Measurements from ENCODE around the gene PCDH10. TPM values are rescaled to one million over a fixed set of nuclear protein-coding genes. Genes with fewer than 3 reads are reported as not detected.

The PCDH10 gene
- 0.14 and 0.46 TPM in 2 replicates for total RNA-seq

- H3K4me3 ChIP-seq (ENCODE audit: low read depth, low read length) = peak within 1 kb of the TSS; percentile 44
- DNase-seq (ENCODE audit: low read depth) = peak; percentile 40
- TF ChIP-seq CTCF (conservative IDR thresholded peaks at IDR 0.05; ENCODE audit: low read depth, low read length) = no peak
These were observed at the start of gene PCDH10 for GRCh38 chr4:133148690-133149363. Gene PCDH10 (plus strand): TSS chr4:133149294. CDS start chr4:133150141, 847 bp downstream.

GRCh38 chr4:133102043-133102442 is 47.1 kb upstream of the PCDH10 start:
- no peak for TF ChIP-seq CTCF (conservative IDR thresholded peaks at IDR 0.05; ENCODE audit: low read depth, low read length)
- no peak overlapping the region for H3K4me3 ChIP-seq (ENCODE audit: low read depth, low read length)
- DNase-seq (ENCODE audit: low read depth) = no peak

DNA sequence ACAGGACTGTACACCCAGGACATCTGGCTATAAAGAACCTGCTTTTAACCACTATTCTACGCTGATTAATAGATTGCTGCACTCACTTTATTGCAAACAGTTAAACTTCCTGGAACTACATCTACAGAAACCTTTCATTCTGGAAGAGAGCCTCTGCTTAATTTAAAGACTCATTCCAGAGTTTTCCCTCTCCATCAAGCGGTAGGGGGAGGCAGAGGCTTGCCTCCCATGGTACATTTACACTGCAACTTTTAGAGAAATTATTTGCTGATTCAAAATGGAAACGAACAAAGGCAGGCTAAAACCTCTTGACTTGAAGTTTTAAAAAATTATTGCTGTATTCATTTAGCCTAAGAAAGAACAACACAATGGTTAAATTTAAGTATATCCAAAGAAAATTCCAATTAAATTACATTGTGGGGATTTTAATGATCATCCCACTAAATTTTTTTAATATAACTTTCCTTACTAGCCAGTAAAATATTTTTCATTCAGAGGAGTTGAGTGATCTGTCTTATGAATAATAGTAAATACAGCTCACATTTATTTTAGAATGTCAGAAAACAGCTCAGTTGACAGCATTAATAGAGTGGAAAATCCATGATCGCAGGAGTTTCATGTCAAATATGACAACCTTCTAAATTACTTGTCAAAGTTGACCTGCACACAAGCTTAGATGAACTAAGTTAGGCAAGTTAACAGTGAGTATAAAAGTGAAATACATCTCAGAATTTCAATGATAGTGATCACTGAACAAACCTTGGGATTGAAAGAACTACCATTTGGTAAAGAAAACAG is 46.3 kb upstream of the PCDH10 start:
- no peak for DNase-seq (ENCODE audit: low read depth)

DNA sequence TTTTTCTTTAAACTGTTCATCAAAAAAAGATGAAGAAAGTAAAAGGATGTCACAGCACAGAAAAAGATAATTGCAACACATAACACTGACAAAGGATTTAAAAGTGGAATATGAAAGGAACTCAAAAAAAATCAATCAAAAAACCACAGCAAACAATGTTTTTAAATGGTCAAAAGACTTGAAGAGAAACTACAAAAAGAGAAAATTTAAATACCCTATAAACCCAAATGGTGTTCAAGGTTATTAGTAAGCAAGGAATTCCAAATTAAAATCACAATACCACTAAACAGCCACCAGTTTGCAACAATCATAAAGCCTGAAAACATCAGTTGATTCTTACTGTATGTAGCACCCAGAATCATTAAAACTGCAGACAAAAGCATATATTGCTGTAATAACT is 36.5 kb upstream of the PCDH10 start:
- no peak for TF ChIP-seq CTCF (conservative IDR thresholded peaks at IDR 0.05; ENCODE audit: low read depth, low read length)
- no peak for DNase-seq (ENCODE audit: low read depth)
- H3K4me3 ChIP-seq (ENCODE audit: low read depth, low read length) = no peak overlapping the region

More for the DNA sequence above, 46.3 kb upstream of the PCDH10 start:
- TF ChIP-seq CTCF (conservative IDR thresholded peaks at IDR 0.05; ENCODE audit: low read depth, low read length) = no peak
- H3K4me3 ChIP-seq (ENCODE audit: low read depth, low read length) = no peak overlapping the region

- DNase-seq (ENCODE audit: low read depth) = no peak
- TF ChIP-seq CTCF (conservative IDR thresholded peaks at IDR 0.05; ENCODE audit: low read depth, low read length) = no peak
- no peak overlapping the region for H3K4me3 ChIP-seq (ENCODE audit: low read depth, low read length)
These were observed 24.3 kb upstream of the PCDH10 start for GRCh38 chr4:133124746-133125145.

- no peak for DNase-seq (ENCODE audit: low read depth)
- no peak overlapping the region for H3K4me3 ChIP-seq (ENCODE audit: low read depth, low read length)
- no peak for TF ChIP-seq CTCF (conservative IDR thresholded peaks at IDR 0.05; ENCODE audit: low read depth, low read length)
These were observed 21.6 kb upstream of the PCDH10 start for GRCh38 chr4:133127500-133127899.
